PC-9 (cell line): Measurements from ENCODE around the gene UGGT2. TPM values are rescaled to one million over a fixed set of nuclear protein-coding genes. Genes with fewer than 3 reads are reported as not detected.
"Not testable (repeated sequence)": the region's sequence is repeated elsewhere in the genome, so short reads cannot be mapped to it uniquely, and the experiment has no call there.

Experiments used
- BruUV-seq: library from RNA; stranded (reverse); fragments of 400-500 nt; replicated peaks from 2 replicates; lab custom pipeline; 2021; lab: Mats Ljungman, UMichigan
- CTCF ChIA-PET: fragments of 300-600 bp; sonication (Branson Sonifier 250); formaldehyde crosslinking; loops from one replicate; lab custom pipeline; 2022; ENCODE audit warnings: antibody characterized with exemption; lab: Charles Lee
- POLR2A ChIA-PET: fragments of 300-600 bp; sonication (Branson Sonifier 250); formaldehyde crosslinking; loops from one replicate; lab custom pipeline; 2022; ENCODE audit warnings: antibody characterized with exemption; ENCODE audit not compliant: unreplicated experiment; lab: Charles Lee
- DNase-seq, 2 experiments: peaks; one replicate each; pipeline versions ENCODE4 v3.0.0 to v3.0.0-alpha.2; 2015 to 2022; ENCODE audit warnings: mixed read lengths in 1 of 2
- H2AFZ ChIP-seq: fragments of 200-600 bp; sonication (generic); 2 replicates; pipeline ENCODE4 v1.8.1; 2017; ENCODE audit warnings: antibody characterized with exemption
- H3F3A ChIP-seq: fragments of 200-600 bp; sonication (generic); 2 replicates; pipeline ENCODE4 v1.8.1; 2017; ENCODE audit warnings: antibody characterized with exemption, mild to moderate bottlenecking, low read depth; ENCODE audit not compliant: insufficient read depth
- H3K27ac ChIP-seq: fragments of 200-600 bp; sonication (generic); 2 replicates; pipeline ENCODE4 v1.6.1; 2016; ENCODE audit warnings: mixed run types
- H3K27me3 ChIP-seq: fragments of 200-600 bp; sonication (generic); 2 replicates; pipeline ENCODE4 v1.6.1; 2016; ENCODE audit warnings: low read depth, mixed run types; ENCODE audit not compliant: insufficient read depth
- H3K36me3 ChIP-seq: fragments of 200-600 bp; sonication (generic); 2 replicates; pipeline ENCODE4 v1.6.1; 2016; ENCODE audit warnings: low read depth, mixed run types
- H3K4me1 ChIP-seq: fragments of 200-600 bp; sonication (generic); replicated peaks from 2 replicates; pipeline ENCODE4 v1.6.1; 2016; ENCODE audit warnings: mixed run types; ENCODE audit not compliant: insufficient read depth
- H3K4me2 ChIP-seq: fragments of 200-600 bp; sonication (generic); 2 replicates; pipeline ENCODE4 v1.6.1; 2017; ENCODE audit warnings: mixed run types
- H3K4me3 ChIP-seq: fragments of 200-600 bp; sonication (generic); 2 replicates; pipeline ENCODE4 v1.6.1; 2016; ENCODE audit warnings: mixed run types
- H3K79me2 ChIP-seq: fragments of 200-600 bp; sonication (generic); 2 replicates; pipeline ENCODE4 v1.6.1; 2017; ENCODE audit warnings: low read depth, mixed run types
- H3K9me2 ChIP-seq: fragments of 200-600 bp; sonication (generic); 2 replicates; pipeline ENCODE4 v1.8.1; 2017; ENCODE audit warnings: mild to moderate bottlenecking; ENCODE audit not compliant: insufficient read depth
- H3K9me3 ChIP-seq: fragments of 200-600 bp; sonication (generic); 2 replicates; pipeline ENCODE4 v1.8.1; 2016; ENCODE audit warnings: low read depth; ENCODE audit not compliant: insufficient read depth
- H4K20me1 ChIP-seq: fragments of 200-600 bp; sonication (generic); 2 replicates; pipeline ENCODE4 v1.8.1; 2017; ENCODE audit not compliant: insufficient read depth
- CTCF ChIP-seq: fragments of 200-600 bp; sonication (generic); conservative IDR thresholded peaks from 2 replicates; pipeline ENCODE4 v1.6.1; 2017; ENCODE audit warnings: mixed run types, antibody characterized with exemption, mild to moderate bottlenecking, moderate library complexity
- EZH2 ChIP-seq: fragments of 200-600 bp; sonication (generic); IDR thresholded peaks from 2 replicates; pipeline ENCODE4 v1.8.0; 2017; ENCODE audit warnings: antibody characterized with exemption, low read depth
- intact Hi-C: fragments of 100-400 bp; cut with micrococcal nuclease; formaldehyde crosslinking; loops from one replicate; pipeline ENCODE4 v1.10.0; 2022; ENCODE audit not compliant: unreplicated experiment
- total RNA-seq: library from RNA; stranded (reverse); gene quantifications from 2 replicates; pipeline ENCODE4 v1.2.3, GENCODE V29; 2021

The UGGT2 gene
- total RNA-seq, 1 experiment from 2014 or later, result 27.5 TPM

- Histone ChIP-seq H3K36me3 (no peaks in the 10 kb centered on the region), H3K4me2 (no peak overlapping the region), H2AFZ (no peak overlapping the region), H3K4me3 (no peak overlapping the region), H3K27me3 (no peaks in the 10 kb centered on the region), H3K79me2 (no peaks in the 10 kb centered on the region), H3K27ac (no peak overlapping the region), H3K9me3 (no peaks in the 10 kb centered on the region), H3K4me1 (no peaks in the 10 kb centered on the region), H4K20me1 (no peaks in the 10 kb centered on the region), H3K9me2 (no peaks in the 10 kb centered on the region; the same call in 1 of the 2 replicates), H3F3A (no peaks in the 10 kb centered on the region)
- DNase-seq, result no peak
- CTCF ChIA-PET, result no interaction called here
- no TSS peak for BruUV-seq
- TF ChIP-seq CTCF, result no peak
- no peak for TF ChIP-seq EZH2
- intact Hi-C loops, result no loop called here
- POLR2A ChIA-PET, result no interaction called here
Measured at GRCh38 chr13:95858286-95859075, 194.7 kb downstream of the UGGT2 start.

GRCh38 chr13:95845656-95846055 lies 207.5 kb downstream of the UGGT2 start:
- H3K27ac ChIP-seq, H4K20me1 ChIP-seq, H2AFZ ChIP-seq, H3K9me2 ChIP-seq, H3F3A ChIP-seq, H3K27me3 ChIP-seq, intact Hi-C loops, DNase-seq, H3K4me3 ChIP-seq, POLR2A ChIA-PET, H3K4me1 ChIP-seq, H3K4me2 ChIP-seq, H3K79me2 ChIP-seq, BruUV-seq: not testable (repeated sequence)
- peaks cover 20% of the 10 kb centered on the region; the same call in 1 of the 2 replicates for H3K36me3 ChIP-seq
- peaks cover 13% of the 10 kb centered on the region; the same call in 1 of the 2 replicates for H3K9me3 ChIP-seq
- CTCF ChIA-PET, result interaction anchor here (0.6 kb wide), 1 partner anchor 308 kb away, joined by 4 read pairs; no protein-coding TSS in a partner anchor

- no peaks in the 10 kb centered on the region for H3K4me1 ChIP-seq
- H3F3A ChIP-seq, result no peaks in the 10 kb centered on the region
- H3K79me2 ChIP-seq, result no peaks in the 10 kb centered on the region
- H3K9me2 ChIP-seq, result no peaks in the 10 kb centered on the region
- no peak for DNase-seq
- POLR2A ChIA-PET, result no interaction called here
- intact Hi-C loops, result no loop called here
- peaks cover 8% of the 10 kb centered on the region; the same call in 1 of the 2 replicates for H3K36me3 ChIP-seq
- CTCF ChIA-PET, result no interaction called here
- H2AFZ ChIP-seq, result no peak overlapping the region
- peaks cover 5% of the 10 kb centered on the region; the same call in 1 of the 2 replicates for H4K20me1 ChIP-seq
- H3K27ac ChIP-seq, result no peak overlapping the region
- no peaks in the 10 kb centered on the region for H3K27me3 ChIP-seq
- peaks cover 6% of the 10 kb centered on the region; the same call in 1 of the 2 replicates for H3K9me3 ChIP-seq
- TF ChIP-seq EZH2 (no peak), CTCF (no peak)
- no peak overlapping the region for H3K4me3 ChIP-seq
- H3K4me2 ChIP-seq, result no peak overlapping the region
- no TSS peak for BruUV-seq
Measured at GRCh38 chr13:95842898-95843297, 210.3 kb downstream of the UGGT2 start.
